ENCODE data around the gene MRPS9. TPM values are rescaled to one million over a fixed set of nuclear protein-coding genes. Genes with fewer than 3 reads are reported as not detected.

MRPS9 gene
- total and polyA plus RNA-seq, 9 of the 15 experiments (the other 6 are each of a cell fraction or from before 2014, with no cell fraction given) = 46.2 to 143 (median 65.6) TPM

- intact Hi-C loops (cut with micrococcal nuclease) (no loop called here), in situ Hi-C loops (cut with MboI) (no loop called here)
- ATAC-seq (no peak), FAIRE-seq (no peak), DNase-seq (ENCODE audit: extremely low read depth in 1 of 4, low spot score in 3 of 4) (no peak)
- Histone ChIP-seq H3K27me3 (ENCODE audit: control insufficient read depth in 2 of 2, insufficient read depth in 2 of 2, low read length in 2 of 2) (peaks cover 22 to 29% of the 10 kb centered on the region in 2 experiments; a peak in 4 of 5 replicates), H3K9ac (ENCODE audit: insufficient read depth in 1 of 2, low read depth in 2 of 2, low read length in 2 of 2) (no peak overlapping the region), H3K79me2 (ENCODE audit: control insufficient read depth, insufficient read depth, low read length) (no peaks in the 10 kb centered on the region), H3K36me3 (ENCODE audit: control insufficient read depth, insufficient read depth, low read length) (no peaks in the 10 kb centered on the region), H3K4me1 (replicated peaks in 1 of 2; ENCODE audit: control insufficient read depth in 2 of 2, insufficient read depth in 2 of 2, low read length in 2 of 2) (peaks cover 0 to 6% of the 10 kb centered on the region in 2 experiments; a peak in 1 of 5 replicates), H3K4me3 (no peak overlapping the region), H2AFZ (ENCODE audit: low read depth, low read length) (no peak overlapping the region), H3K27ac (ENCODE audit: extremely low read depth, low read depth, low read length) (no peak overlapping the region), H3K9me1 (ENCODE audit: control insufficient read depth, insufficient read depth, low read length) (no peaks in the 10 kb centered on the region), H4K20me1 (replicated peaks; ENCODE audit: control insufficient read depth, insufficient read depth, low read length) (no peaks in the 10 kb centered on the region), H3K4me2 (ENCODE audit: insufficient read depth, low read length) (no peak overlapping the region), H3K9me3 (replicated peaks; ENCODE audit: control insufficient read depth, insufficient read depth, low read depth, low read length) (no peaks in the 10 kb centered on the region)
- WGBS (ENCODE audit: insufficient coverage, low coverage, missing lambda C conversion rate) = 0% methylated on average over 2 of the region's 2 CpGs
- no TSS peak for BruUV-seq (replicated peaks)
- CTCF ChIA-PET (ENCODE audit: low intra/inter-chr PET ratio) = no interaction called here
- POLR2A ChIA-PET = no interaction called here
- TF ChIP-seq MYC (IDR thresholded peaks at IDR 0.05; ENCODE audit: low read depth, low read length) (no peak), MYC (CRISPR knock-in tag; IDR thresholded peaks at IDR 0.05; ENCODE audit: borderline replicate concordance, low read depth) (no peak), PBX2 (CRISPR knock-in tag; IDR thresholded peaks at IDR 0.05; ENCODE audit: low read depth) (no peak), PBX2 (tag; conservative IDR thresholded peaks at IDR 0.05; ENCODE audit: low read depth) (no peak), TGIF2 (CRISPR knock-in tag; IDR thresholded peaks at IDR 0.05) (no peak), NR1H2 (CRISPR knock-in tag; IDR thresholded peaks at IDR 0.05) (no peak), ZNF398 (CRISPR knock-in tag; IDR thresholded peaks at IDR 0.05) (no peak), TEAD2 (tag; IDR thresholded peaks at IDR 0.05) (no peak), ESRRA (IDR thresholded peaks at IDR 0.05; ENCODE audit: borderline replicate concordance, low read depth) (no peak), ZNF253 (CRISPR knock-in tag; conservative IDR thresholded peaks at IDR 0.05) (no peak), THRAP3 (IDR thresholded peaks at IDR 0.05; ENCODE audit: borderline replicate concordance) (no peak)
- TF ChIP-seq, protein P1, sequence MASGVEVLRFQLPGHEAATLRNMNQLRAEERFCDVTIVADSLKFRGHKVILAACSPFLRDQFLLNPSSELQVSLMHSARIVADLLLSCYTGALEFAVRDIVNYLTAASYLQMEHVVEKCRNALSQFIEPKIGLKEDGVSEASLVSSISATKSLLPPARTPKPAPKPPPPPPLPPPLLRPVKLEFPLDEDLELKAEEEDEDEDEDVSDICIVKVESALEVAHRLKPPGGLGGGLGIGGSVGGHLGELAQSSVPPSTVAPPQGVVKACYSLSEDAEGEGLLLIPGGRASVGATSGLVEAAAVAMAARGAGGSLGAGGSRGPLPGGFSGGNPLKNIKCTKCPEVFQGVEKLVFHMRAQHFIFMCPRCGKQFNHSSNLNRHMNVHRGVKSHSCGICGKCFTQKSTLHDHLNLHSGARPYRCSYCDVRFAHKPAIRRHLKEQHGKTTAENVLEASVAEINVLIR (CRISPR knock-in tag; IDR thresholded peaks at IDR 0.05) = no peak
- TF ChIP-seq, protein P2, sequence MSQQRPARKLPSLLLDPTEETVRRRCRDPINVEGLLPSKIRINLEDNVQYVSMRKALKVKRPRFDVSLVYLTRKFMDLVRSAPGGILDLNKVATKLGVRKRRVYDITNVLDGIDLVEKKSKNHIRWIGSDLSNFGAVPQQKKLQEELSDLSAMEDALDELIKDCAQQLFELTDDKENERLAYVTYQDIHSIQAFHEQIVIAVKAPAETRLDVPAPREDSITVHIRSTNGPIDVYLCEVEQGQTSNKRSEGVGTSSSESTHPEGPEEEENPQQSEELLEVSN (IDR thresholded peaks at IDR 0.05; ENCODE audit: borderline replicate concordance in 1 of 2, extremely low read depth in 1 of 2, insufficient read depth in 1 of 2, insufficient read length in 1 of 2, low read depth in 1 of 2, low read length in 1 of 2, poor library complexity in 1 of 2, severe bottlenecking in 1 of 2) = no peak
These were observed 107.1 kb downstream of the MRPS9 start for GRCh38 chr2:105144941-105145300.

All from K562 (cell line).